Daoy (cell line): Measurements from ENCODE around the gene FERMT3. TPM values are rescaled to one million over a fixed set of nuclear protein-coding genes. Genes with fewer than 3 reads are reported as not detected.
A peak's percentile ranks its signal among the peaks of the same experiment; 100 is the strongest.

Experiments
- DNase-seq: peaks from one replicate; pipeline ENCODE4 v3.0.0-alpha.2; 2015; ENCODE audit warnings: low read depth
- total RNA-seq: library from RNA; depleted of rRNA; stranded (reverse); fragments of >200 nt; shearing (Covaris generic); gene quantifications from 2 replicates; pipeline ENCODE4 v1.2.3, GENCODE V29; 2014

Gene FERMT3
- total RNA-seq, 1 experiment from 2014 or later: 5.7 TPM

GRCh38 chr11:64219755-64220154 is 13.2 kb downstream of the FERMT3 start:
- DNase-seq: no peak

DNA sequence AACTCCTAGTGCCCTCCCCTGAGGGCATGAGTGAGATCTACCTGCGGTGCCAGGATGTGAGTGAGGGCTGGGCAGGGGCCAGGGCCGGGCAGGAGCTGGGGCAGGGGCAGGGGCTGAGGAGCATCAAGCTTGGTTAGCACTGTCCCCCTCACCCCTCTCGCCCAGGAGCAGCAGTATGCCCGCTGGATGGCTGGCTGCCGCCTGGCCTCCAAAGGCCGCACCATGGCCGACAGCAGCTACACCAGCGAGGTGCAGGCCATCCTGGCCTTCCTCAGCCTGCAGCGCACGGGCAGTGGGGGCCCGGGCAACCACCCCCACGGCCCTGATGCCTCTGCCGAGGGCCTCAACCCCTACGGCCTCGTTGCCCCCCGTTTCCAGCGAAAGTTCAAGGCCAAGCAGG is 13.8 kb downstream of the FERMT3 start:
- no peak for DNase-seq

- no peak for DNase-seq
Measured at GRCh38 chr11:64220798-64221197, 14.3 kb downstream of the FERMT3 start.

GRCh38 chr11:64222651-64223000 is 16.1 kb downstream of the FERMT3 start:
- no peak for DNase-seq

DNA sequence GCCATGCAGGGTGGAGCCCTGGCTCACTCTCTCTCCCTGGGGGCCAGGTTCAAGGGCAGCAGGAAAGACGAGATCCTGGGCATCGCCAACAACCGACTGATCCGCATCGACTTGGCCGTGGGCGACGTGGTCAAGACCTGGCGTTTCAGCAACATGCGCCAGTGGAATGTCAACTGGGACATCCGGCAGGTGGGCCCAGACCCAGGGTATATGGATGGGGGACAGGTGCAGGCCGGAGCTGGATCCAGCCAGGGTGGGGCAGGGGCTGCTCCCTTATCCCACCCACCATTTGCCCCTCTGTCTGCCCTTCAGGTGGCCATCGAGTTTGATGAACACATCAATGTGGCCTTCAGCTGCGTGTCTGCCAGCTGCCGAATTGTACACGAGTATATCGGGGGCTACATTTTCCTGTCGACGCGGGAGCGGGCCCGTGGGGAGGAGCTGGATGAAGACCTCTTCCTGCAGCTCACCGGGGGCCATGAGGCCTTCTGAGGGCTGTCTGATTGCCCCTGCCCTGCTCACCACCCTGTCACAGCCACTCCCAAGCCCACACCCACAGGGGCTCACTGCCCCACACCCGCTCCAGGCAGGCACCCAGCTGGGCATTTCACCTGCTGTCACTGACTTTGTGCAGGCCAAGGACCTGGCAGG is 16.6 kb downstream of the FERMT3 start:
- DNase-seq: no peak

DNA sequence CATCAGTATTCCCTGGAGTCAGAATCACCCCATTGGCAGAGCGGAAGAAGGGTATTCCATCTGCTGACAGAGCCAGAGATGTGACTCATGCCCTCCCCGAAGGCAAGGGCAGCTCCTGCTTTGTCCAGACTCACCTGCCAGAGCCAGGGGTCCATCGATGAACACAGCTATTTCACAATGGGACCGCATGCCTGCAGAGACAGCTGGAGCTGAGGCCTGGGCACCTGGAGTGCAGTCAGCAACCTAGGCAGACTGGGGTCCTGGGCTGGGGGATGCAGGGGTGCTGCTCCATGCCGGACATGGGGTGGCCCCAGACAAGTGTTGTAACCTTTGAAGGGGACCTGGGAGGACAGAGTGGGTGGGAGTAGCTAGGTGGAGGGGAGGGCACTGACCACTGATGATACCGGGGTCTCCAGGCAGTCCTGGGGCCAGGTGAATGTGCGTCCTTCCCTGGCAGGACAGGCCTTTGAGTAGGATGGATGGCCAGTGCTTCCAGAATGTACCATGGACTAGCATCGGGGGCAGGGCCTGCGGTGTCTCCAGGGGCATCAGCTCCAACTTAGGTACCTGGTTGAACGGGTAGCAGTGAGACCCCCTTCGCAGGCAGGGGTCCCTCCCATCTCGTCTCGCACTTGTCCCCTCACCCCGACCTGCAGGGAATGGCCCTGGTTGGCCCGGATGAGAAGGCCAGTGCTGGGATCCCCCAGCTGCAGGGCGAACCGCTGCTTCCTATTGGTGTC is 17.8 kb downstream of the FERMT3 start:
- peak; percentile 76 for DNase-seq

DNA sequence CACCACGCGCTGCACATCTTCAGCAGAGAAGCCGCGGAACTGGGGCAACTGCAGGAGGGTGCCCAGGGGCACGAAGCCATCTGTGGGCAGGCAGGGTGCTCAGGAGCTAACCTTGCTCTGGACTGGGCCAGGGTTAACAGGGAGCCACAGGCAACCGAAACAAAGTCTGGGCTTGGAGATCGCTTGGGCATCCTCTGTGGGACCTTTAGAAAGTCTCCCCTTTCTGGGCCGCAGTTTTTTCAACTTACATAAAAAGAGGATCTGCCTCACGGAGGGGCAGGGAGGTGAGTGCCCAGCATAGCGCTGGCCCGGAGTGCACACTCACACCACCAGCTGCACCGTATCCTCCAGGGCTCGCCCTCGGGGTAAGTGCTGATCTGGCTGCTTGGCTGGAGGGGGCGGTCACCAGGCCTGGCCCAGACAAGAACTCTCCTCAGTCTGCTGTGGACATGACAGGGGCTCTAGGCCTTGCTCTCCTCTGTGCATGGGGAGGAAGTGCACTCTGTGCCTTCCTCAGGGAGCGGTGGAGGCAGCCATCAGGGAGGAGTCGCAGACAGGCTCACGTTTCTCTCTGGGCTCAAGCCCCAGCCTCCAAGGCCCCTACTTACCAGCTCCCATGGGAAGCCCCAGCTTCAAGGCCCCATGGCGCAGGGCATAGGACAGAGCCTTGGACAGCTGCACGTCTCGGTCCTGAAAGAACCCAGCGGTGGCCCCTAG is 18.5 kb downstream of the FERMT3 start:
- no peak for DNase-seq

DNA sequence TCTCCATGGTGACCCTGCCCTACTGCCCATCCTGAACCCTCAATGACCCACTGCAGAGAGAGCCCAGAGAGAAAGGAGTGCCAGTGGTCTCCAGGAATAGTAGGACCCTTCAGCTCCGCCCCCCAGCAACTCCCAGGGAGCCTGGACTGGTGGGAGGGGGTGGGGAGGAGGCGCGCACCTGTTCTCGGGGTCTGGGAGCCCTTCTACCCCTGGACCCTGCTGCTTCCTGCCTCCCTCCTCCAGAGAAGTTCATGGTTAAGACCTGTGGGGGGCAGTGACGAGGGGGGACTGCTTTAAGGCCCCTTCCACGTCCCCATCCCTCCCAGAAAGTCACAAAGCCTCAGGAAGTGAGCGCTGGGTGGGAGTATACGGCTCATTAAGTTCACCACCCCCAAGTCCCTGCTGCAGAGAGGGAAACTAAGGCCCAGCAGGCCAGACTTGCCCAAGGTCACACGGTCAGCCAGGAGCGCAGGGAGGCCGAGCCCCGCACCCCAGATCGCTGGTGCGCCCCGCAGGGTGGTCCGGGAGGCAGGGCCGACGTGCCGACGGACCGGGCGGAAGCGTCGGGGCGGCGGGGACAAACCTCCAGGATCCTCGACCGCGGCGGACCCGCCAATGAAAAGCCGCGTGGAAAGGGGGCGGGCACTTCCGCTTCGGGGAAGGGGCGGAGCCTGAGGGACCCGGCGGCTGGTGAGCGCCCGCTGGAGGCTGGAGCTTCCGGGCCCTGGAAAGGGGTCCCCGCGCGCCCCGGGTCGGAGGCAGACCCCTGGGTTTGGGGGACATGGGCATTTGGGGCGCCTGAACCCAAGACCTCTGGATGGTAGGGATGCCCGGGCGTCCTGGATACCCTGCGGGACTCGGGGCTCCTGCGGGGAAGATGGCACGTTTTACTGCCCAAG is 19.3 kb downstream of the FERMT3 start, which contains the start of the genes NUDT22 and TRPT1:
Gene NUDT22, plus strand, starts transcription at position 667 of the 899 bp plus-strand sequence. CDS start 379 bp downstream, outside the sequence.
Gene TRPT1, minus strand, starts transcription at position 579 of the 899 bp plus-strand sequence. Its CDS starts 326 bp downstream, at position 253.
- DNase-seq: peak; percentile 88

DNA sequence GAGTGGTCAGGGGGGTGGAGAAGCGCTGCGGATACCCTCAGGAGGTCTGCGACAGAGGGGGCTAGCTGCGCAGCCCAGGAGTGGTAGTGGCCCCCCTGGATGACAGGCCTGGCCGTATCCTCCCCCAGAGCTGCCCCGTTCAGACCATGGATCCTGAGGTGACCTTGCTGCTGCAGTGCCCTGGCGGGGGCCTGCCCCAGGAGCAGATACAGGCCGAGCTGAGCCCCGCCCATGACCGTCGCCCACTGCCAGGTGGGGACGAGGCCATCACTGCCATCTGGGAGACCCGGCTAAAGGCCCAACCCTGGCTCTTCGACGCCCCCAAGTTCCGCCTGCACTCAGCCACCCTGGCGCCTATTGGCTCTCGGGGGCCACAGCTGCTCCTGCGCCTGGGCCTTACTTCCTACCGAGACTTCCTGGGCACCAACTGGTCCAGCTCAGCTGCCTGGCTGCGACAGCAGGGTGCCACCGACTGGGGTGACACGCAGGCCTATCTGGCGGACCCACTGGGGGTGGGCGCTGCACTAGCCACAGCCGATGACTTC is 20.1 kb downstream of the FERMT3 start:
- DNase-seq: peak; percentile 48

DNA sequence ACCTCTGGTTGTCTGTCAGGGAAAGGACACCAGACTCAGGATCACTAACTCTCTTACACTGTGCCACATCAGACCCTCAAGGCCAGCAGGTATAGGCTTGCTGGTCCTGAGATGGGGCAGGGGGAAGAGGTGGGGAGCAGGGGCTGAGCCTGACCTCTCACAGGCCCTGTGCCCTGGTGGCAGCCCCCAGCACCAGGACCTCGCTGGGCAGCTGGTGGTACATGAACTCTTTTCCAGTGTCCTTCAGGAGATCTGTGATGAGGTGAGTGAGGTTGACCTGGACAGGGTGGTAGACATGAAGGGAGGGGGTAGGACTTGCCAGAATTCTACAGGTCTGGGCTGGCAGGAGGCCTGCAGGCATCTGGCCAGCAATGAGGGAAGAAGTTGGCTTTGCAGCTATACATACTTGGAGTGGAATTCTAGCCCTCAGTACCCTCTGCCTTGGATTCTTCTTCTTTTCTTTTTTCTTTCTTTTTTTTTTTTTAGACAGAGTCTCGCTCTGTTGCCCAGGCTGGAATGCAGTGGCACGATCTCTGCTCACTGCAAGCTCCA is 21.0 kb downstream of the FERMT3 start:
- DNase-seq: no peak

GRCh38 chr11:64229090-64229743 is 22.7 kb downstream of the FERMT3 start:
- no peak for DNase-seq

- DNase-seq: no peak
Measured at GRCh38 chr11:64229744-64230170, 23.2 kb downstream of the FERMT3 start.

DNA sequence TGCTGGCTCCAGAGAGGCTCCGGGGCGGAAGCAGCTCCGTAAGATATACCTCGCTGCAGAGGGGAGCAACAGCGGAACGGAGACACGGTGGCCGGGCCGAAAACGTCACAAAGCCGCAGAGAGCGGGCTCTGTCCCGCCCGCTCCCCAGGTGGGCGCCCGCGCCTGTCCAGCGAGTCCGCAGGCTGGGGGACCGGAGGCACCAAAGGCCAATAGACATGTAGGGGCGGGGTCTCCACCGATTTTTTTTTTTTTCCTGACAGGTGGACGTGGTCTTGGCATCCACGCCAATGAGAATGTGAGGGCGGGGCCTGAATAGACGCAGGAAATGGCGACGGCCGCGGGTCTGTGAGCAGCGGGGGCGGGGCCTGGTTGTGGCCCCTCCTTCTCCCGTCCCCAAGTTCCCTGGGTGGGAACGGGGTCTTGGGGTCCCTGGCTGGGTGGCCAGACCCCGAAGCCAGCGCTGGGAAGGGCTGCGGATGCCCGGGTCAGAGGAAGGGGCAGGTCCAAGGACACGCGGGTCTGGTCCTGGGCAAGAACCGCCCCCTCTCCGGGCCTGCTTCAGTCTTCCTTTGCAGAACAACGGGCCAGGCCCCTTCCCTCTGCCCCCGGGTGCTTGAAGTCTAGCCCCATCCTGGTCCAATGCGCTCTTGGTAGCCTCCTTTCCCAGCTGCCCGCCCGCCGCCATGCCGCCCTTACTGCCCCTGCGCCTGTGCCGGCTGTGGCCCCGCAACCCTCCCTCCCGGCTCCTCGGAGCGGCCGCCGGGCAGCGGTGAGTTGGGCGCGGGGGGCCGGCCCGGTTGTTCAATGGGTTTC is 23.9 kb downstream of the FERMT3 start, which contains the start of gene DNAJC4:
Gene DNAJC4, plus strand, starts transcription at position 378 of the 814 bp plus-strand sequence. Its CDS starts 307 bp downstream, at position 685.
- peak; percentile 93 for DNase-seq

DNA sequence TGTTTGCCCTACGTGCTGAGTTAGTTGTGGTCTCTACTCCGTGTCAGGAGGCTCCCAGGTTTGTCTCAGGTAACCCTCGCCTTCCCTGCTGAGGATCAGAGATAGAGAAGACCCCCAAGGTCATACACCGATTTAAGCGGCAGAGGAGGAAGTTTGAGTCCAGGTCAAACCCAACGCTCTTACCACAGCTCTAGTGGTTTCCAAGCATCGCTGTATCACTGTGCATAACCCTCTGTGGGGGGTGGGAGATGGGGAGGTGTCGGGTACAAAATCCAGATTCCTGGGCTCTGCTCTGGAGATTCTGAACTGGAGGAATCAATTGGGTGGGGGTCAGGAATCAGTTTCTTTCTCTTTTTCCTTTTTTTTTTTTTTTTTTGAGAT is 24.5 kb downstream of the FERMT3 start:
- DNase-seq: no peak

DNA sequence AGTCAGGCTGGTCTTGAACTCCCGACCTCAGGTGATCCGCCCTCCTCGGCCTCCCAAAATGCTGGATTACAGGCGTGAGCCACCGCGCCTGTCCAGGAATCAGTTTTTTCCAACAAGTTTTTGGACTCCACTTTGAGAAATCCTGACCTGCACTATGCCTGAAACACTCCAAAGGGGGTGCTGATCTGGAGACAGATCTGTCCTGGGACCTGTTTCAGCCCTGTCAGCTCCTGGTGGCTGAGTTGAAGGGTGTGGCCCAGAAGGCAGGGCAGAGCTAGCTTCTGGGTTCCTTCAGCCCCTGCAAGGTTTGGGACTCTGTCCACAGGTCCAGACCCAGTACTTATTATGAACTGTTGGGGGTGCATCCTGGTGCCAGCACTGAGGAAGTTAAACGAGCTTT is 25.0 kb downstream of the FERMT3 start:
- DNase-seq: no peak

DNA sequence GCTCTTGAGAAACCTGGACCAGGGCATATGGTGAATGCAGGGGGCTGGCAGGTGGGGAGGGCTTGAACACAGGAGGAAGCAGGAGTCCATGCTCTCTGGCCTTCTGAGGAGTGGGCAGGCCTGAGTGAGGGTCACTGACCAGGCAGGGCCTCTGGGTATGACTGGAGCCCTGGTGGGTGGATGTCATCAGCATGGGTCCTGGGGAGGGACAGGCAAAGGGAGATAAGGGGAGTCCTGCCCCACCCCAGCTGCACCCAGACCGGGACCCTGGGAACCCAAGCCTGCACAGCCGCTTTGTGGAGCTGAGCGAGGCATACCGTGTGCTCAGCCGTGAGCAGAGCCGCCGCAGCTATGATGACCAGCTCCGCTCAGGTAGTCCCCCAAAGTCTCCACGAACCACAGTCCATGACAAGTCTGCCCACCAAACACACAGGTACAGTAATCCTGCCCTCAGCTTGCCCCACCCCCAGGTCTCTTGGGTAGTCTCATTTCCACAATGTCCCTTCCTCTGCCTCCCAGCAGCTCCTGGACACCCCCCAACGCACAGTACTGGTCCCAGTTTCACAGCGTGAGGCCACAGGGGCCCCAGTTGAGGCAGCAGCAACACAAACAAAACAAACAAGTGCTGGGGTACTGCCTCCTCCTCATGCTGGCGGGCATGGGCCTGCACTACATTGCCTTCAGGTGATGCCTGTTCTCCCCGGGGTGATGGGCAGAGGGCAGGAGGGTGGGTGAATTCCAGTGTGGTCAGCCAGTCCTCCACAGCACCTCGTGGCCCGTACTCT is 25.9 kb downstream of the FERMT3 start:
- DNase-seq: no peak

DNA sequence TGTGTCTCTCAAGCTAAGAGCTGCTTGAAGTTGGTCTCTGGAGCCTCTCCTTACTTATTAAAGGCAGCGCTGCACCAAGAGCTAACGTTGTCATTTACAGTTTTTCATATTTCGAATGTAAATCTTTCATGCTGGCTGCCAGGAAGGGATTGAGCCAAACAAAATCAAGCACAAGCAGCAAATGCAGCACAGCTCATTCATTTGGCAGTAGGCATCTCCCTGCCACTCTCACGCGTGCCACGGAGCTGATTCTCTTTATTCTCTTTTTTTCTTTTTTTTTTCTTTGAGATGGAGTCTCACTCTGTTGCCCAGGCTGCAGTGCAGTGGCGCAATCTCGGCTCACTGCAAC is 26.4 kb downstream of the FERMT3 start:
- DNase-seq: no peak

- DNase-seq: peak; percentile 71
Measured at GRCh38 chr11:64233913-64234586, 27.5 kb downstream of the FERMT3 start, which contains the start of gene VEGFB. VEGFB (plus strand) TSS chr11:64234584; CDS start chr11:64234834, 250 bp downstream.
